GM12801 (cell line): Measurements from ENCODE around the gene B3GNT7.

Experiments used
- CTCF ChIP-seq: IDR thresholded peaks from one replicate; pipeline ENCODE4 v1.5.1; 2011; ENCODE audit warnings: control low read depth; ENCODE audit not compliant: insufficient read length; ENCODE audit errors: extremely low read depth

The B3GNT7 gene

GRCh38 chr2:231360881-231361371, 34.6 kb upstream of the B3GNT7 start:
- TF ChIP-seq CTCF, result no peak

- no peak for TF ChIP-seq CTCF
These were observed 33.6 kb upstream of the B3GNT7 start for GRCh38 chr2:231361701-231362554.

DNA sequence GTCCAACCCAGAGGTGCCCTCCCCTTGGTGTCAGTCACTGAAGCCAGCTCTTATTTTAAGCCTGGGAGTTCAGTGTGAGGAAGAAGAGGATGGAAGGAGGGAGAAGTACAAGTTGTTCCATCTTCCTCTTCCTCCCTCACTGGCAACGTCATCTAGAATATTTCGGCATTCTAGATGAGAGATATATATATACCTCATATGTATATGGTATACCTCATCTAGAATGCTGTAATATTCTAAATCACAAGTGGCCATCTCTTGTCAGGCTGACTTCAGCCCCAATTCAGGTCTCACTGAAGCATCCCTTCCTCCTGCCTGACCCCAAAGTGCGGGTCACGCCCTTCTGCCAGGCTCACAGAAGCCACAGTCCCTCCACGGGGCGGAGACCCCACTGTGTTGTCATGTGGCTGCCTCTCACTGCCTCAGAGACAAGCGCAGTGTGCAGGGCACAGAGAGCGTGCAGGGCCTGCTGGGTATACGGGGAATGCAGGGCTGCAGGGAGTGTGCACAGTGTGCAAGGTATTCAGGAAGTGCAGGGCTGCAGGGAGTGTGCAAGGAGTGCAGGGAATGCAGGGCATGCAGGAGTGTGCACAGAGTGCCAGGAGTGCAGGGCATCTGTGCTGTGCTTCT, 32.8 kb upstream of the B3GNT7 start:
- no peak for TF ChIP-seq CTCF

DNA sequence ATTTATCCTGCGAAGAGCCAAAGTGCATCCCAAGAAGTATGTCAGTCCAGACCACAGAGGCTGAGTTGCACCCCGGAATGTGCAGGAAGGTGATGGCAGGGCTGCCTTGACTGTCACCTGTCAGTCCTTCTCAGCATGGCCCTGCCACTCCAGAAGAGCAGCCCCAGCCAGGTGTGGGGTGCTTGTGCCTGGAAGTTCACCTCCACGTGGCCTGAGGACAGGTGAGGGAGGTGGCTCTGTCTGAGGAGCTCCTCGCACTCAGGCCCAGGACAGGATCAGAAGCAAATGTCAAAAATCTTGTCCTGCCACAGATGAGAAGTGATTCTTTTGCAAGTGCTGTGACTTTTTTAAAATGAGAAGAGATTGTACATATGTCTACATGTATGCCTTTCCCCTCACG, 31.4 kb upstream of the B3GNT7 start:
- no peak for TF ChIP-seq CTCF

DNA sequence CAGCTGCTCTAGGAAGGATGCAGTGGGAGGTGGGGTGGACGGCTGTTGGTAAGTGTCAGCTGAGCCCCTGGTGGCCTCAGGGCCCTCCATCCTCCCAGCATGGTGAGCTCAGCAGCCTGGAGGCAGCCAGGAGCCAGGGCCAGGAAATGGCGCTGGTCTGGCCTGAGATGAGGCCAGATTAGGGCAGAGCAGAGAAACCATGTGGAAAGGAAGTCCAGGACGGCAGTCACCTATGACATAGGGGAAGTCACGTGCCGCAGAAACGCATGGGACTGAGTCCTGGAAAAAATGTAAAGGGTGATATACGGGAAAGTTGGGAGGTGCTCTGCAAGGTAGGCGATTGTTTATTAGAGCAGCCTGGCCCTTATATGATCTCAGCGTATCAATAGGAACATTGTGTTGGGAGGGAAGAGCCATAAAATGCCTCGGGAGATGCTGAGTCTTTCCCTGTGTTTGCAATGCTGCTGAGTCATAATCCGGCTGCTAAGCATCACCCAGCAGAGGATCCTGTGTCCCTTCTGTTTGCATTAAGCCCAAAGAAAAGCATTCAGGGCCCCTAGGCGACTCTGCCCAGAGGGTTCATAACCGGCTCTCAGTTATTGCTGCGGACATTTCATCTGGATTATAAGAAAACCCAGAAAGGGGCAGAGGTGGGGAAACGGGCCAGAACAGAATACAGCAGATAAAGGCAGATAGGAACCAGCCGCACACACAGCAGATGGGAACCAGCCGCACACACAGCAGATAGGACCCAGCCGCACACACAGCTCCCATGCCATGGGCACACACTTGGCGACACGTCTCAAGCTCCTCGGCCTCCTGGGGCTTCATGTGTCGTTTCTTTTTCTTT, 30.3 kb upstream of the B3GNT7 start:
- TF ChIP-seq CTCF, result no peak

GRCh38 chr2:231367178-231367577, 28.3 kb upstream of the B3GNT7 start:
- TF ChIP-seq CTCF, result no peak

DNA sequence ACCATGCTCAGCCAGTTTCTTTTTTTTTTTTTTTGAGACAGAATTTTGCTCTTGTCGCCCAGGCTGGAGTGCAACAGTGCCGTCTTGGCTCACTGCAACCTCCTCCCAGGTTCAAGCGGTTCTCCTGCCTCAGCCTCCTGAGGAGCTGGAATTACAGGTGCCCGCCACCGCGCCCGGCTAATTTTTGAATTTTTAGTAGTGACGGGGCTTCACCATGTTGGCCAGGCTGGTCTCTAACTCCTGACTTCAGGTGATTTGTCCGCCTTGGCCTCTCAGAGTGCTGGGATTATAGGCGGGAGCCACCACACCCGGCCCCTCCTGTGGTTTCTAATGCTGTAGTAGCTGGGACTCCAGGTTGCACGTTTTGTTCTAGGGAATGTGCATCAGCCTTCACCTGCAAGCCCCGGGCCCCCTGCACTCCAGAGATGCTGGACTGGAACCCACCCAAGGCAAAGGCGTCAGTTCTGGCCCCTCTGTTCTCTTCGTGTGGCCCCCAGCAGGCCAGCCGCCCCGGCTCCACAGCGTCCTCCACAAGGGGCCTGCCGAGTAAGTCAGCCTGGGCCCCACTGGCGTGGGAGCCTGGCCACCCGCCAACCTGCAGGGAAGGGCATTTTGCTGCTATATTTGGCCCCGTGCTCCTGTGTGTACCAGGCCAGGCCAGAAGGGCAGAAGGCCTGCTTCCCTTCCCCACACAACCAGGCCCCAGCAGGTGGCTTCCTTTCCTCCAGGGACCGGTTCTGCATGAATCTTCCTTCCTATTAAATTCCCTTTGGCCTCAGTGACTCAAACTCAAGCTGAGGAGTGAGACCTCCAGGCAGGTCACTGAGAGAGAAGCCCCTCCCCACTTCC, 25.7 kb upstream of the B3GNT7 start:
- no peak for TF ChIP-seq CTCF
